A172 (cell line): ENCODE measurements around the gene UBTD1. TPM values are rescaled to one million over a fixed set of nuclear protein-coding genes. Genes with fewer than 3 reads are reported as not detected.
A peak's percentile ranks its signal among the peaks of the same experiment; 100 is the strongest.
"Not testable (repeated sequence)": the region's sequence is repeated elsewhere in the genome, so short reads cannot be mapped to it uniquely, and the experiment has no call there.

Experiments used
- DNase-seq: peaks from one replicate; pipeline ENCODE4 v3.0.0-alpha.2; 2015; ENCODE audit warnings: low spot score
- total RNA-seq: library from RNA; depleted of rRNA; stranded (reverse); fragments of >200 nt; shearing (Covaris generic); gene quantifications from 2 replicates; pipeline ENCODE4 v1.2.3, GENCODE V29; 2014

UBTD1 gene
- total RNA-seq, 1 experiment from 2014 or later, result 53.8 TPM

DNA sequence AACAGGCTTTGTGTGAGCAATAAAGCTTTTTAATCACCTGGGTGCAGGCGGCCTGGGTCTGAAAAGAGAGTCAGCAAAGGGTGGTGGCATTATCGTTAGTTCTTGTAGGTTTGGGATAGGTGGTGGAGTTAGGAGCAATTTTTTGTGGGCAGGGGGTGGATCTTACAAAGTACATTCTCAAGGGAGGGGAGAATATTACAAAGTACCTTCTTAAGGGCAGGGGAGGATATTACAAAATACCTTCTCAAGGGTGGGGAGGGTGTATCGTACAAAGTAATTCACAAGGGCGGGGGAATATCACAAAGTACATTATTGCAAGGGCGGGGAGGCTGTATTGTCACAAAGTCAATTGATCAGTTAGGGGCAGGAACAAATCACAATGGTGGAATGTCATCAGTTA lies 63.6 kb downstream of the UBTD1 start:
- not testable (repeated sequence) for DNase-seq

DNA sequence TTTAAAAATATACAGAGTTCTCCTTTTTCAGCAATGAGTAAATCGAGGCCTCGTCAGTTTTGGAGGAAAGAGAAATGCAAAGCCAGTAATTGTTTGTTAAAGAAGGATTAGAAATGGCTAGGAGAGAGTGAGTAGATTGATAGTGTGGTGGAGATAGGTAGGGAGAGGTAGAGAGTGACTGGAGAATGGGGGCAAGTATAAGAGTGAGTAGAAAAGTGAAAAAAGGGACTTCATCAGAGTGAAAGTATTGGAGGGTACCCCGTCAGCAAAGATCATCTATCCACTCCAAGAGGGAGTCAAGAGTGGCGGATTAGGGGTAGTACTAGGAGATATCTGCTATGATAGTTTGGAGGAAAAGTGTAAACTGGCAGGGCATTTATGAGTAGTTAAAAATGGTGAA lies 64.6 kb downstream of the UBTD1 start:
- no peak for DNase-seq

DNA sequence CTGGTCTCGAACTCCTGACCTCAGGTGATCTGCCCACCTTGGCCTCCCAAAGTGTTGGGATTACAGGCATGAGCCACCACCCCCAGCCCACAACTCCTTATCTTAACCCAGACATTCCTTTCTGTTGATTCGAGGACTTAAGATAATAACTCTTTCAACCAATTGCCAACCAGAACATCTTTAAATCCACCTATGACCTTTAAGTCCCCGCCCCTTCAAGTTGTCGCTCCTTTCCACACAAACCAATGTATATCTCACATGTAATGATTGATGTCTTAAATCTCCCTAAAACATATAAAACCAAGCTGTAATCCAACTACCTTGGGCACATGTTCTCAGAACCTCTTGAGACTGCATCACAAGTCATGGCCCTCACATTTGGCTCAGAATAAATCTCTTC lies 66.1 kb downstream of the UBTD1 start:
- DNase-seq, result peak; percentile 59

- no peak for DNase-seq
Measured at GRCh38 chr10:97566336-97566996, 67.7 kb downstream of the UBTD1 start.

DNA sequence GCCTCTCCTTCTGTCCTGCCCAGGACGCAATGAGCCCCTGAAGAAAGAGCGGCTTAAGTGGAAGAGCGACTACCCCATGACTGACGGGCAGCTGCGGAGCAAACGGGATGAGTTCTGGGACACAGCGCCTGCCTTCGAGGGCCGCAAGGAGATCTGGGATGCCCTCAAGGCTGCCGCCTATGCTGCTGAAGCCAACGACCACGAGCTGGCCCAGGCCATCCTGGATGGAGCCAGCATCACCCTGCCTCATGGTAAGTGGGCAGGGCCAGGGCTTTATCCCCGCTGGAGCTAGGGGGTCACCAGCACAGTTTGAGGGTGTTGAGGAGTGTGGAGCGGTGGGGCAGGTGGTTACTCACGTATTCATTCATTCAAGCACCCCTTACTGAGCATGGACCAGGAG lies 69.2 kb downstream of the UBTD1 start:
- DNase-seq, result no peak

- DNase-seq, result no peak
Measured at GRCh38 chr10:97570146-97570788, 71.5 kb downstream of the UBTD1 start.

GRCh38 chr10:97570789-97571471 lies 72.2 kb downstream of the UBTD1 start:
- no peak for DNase-seq

- DNase-seq, result peak; percentile 16
Measured at GRCh38 chr10:97571622-97572021, 72.9 kb downstream of the UBTD1 start.

GRCh38 chr10:97572214-97572989 lies 73.7 kb downstream of the UBTD1 start, which contains the start of gene ANKRD2:
ANKRD2 (plus strand) TSS chr10:97572779; CDS start chr10:97572789, 10 bp downstream.
- DNase-seq, result peak; percentile 86

- peak; percentile 40 for DNase-seq
Measured at GRCh38 chr10:97573021-97573420, 74.3 kb downstream of the UBTD1 start.

DNA sequence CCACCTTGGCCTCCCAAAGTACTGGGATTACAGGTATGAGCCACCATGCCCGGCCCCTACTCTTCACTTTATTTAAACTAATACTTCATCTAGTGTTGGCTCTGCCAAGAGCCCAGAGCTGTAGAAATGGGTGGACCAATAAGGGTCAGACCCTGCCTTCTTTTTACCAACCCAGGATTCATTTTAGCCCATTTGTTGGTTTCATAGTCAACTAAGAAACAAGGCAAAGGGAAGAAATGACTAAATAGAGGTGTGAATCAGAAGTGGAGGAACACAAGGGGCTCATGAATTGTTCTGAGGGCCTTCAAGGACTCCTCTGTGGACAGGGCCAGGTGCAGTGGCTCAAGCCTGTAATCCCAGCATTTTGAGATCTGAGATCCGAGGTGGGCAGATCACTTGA lies 74.9 kb downstream of the UBTD1 start:
- no peak for DNase-seq

DNA sequence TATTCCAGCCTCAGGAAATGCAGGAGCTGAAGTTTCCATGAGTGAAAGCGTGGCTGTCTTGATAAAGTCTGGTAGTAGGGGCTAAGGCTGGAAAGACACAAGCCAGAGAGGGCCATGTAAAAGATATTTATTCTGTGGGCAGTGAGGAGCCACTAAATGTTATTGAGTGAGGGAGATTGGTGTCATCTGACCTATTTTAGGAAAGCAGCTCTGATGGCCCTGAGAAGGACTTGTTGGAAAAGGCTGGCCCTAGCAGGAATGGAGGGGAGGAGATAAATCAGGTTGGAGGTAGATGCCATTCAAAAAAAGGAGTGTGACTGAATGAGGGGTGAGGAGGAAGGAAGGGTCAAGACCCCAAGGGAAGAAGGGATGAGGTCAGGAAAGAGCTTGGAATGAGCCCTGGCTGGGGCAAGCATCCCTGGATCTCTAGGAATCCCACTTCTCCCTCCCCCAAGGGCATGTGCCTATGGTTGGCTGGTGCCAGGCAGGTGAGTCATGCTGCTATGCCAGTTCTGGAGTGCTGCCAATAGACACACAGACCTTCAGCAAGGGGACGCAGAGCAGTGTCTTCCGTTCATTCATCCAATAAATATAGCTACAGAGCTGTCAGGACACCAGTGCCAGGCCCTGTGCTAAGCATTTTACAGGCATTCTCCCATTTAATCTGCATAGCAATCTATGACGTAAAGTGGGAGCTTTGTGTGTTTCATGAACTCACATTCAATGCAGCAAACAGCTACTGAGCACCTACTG lies 75.8 kb downstream of the UBTD1 start:
- DNase-seq, result peak; percentile 100

GRCh38 chr10:97575127-97575668 lies 76.5 kb downstream of the UBTD1 start:
- DNase-seq, result no peak

DNA sequence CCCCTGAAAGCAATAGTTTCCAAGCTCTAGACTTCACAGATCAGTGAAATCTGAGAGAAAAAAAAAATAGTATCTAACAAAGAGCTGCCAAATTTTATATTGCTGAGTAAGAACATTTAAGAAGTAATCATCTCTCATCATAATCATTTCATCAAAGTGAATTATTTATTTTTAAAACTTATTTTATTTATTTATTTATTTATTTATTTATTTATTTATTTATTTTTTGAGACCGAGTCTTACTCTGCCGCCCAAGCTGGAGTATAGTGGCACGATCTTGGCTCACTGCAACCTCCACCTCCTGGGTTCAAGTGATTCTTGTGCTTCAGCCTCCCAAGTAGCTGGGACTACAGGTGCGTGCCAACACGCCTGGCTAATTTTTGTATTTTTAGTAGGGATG lies 77.8 kb downstream of the UBTD1 start:
- not testable (repeated sequence) for DNase-seq

DNA sequence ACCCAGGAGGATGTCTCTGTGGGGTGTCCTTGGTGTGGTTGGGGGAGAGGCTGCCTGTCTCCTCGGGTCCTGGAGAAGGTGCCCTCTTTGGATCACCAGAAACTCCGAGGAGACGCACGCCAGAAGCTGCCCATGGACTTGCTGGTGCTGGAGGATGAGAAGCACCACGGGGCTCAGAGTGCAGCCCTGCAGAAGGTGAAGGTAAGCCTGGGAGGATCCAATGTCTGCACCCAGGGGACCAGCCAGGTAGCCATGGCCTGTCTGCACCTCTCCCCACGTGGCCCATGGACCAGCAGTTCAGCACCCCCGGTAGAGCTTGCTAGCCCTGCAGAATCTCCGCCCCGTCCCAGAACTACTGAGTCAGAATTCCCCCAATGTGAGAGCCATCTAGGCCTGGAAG lies 79.0 kb downstream of the UBTD1 start:
- no peak for DNase-seq

DNA sequence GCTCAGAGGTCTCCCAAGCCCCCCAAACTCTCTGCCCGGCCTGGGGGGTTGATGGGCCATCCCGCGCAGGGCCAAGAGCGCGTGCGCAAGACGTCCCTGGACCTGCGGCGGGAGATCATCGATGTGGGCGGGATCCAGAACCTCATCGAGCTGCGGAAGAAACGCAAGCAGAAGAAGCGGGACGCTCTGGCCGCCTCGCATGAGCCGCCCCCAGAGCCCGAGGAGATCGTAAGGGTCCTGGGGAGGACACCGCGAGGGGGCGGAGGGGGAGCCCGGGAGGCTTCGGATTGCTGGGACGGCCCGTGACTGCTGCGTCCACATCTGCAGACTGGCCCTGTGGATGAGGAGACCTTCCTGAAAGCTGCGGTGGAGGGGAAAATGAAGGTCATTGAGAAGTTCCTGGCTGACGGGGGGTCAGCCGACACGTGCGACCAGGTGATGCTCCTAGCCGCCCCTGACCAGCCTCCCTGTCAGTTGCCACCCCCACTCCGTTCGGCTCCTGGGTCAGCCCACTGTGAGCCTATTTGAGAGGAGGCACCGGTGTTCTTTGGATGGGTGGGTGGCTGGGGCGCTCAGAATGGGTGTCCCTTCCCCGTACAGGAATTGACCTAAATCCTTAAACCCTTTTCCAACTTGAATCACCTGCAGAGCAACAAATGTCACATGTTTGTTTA lies 79.6 kb downstream of the UBTD1 start:
- DNase-seq, result no peak

DNA sequence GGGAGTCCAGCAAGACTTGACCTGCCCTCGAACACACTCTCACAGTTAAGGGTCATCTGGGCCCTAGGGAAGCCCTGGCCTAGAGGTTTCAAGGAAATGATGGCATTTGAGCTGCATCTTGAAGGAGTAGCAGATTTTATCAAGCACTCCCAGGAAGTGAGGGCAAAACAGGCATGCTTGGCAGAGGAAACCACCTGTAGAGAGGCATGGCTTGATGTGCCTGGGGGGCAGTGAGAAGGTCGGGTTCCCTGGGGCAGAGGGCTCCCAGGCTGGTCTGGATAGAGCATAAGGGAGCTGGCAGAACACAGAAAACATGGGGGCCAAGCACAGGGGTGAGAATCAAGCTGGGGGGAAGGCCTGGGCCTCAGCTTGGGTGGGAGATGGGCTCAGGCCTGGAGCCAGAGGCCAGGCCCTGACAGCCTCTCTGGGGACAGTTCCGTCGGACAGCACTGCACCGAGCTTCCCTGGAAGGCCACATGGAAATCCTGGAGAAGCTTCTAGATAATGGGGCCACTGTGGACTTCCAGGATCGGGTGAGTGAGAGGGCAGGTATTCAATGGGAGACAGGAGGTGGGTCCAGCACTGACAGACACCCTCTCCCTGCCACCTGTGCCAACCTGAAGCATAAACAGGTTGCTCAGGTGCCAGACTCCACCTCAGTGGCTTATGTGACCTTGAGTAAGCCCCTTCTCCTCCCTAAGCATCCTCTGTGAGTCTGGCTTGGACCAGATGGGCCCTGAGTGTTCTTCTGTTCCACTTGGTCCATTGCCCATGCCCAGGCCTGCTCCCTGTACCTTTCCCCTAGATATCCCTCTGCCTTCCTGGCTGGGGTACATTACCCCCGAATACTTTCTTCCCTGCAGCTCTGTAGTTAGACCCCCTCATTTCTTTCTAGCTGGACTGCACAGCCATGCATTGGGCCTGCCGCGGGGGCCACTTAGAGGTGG lies 82.0 kb downstream of the UBTD1 start:
- no peak for DNase-seq

- DNase-seq, result no peak
Measured at GRCh38 chr10:97582169-97582568, 83.4 kb downstream of the UBTD1 start.

GRCh38 chr10:97583476-97583875 lies 84.8 kb downstream of the UBTD1 start:
- DNase-seq, result no peak
